GM23338 (cell line): ENCODE results near the gene SYMPK. TPM values are rescaled to one million over a fixed set of nuclear protein-coding genes. Genes with fewer than 3 reads are reported as not detected.

Source experiments
- ATAC-seq: fragments of 200-7000 bp; cut with Tn5 transposase; 3 replicates; pipeline ENCODE4 v1.9.1; 2020
- DNase-seq: peaks from one replicate; pipeline ENCODE4 v3.0.0-alpha.2; 2015; ENCODE audit warnings: low spot score
- H2AFZ ChIP-seq: fragments of 200-600 bp; sonication (generic); 2 replicates; pipeline ENCODE4 v1.8.0; 2016; ENCODE audit warnings: antibody characterized with exemption, mild to moderate bottlenecking, moderate library complexity
- H3F3A ChIP-seq: fragments of 200-600 bp; sonication (generic); replicated peaks from 2 replicates; pipeline ENCODE4 v1.8.0; 2017; ENCODE audit warnings: antibody characterized with exemption, mixed run types, low read depth
- H3K27ac ChIP-seq: fragments of 200-600 bp; sonication (generic); 2 replicates; pipeline ENCODE4 v1.6.1; 2016; ENCODE audit warnings: low read depth
- H3K27me3 ChIP-seq: fragments of 200-600 bp; sonication (generic); 2 replicates; pipeline ENCODE4 v1.8.0; 2016; ENCODE audit warnings: mild to moderate bottlenecking, mixed run types, moderate library complexity; ENCODE audit not compliant: insufficient read depth
- H3K36me3 ChIP-seq: fragments of 200-600 bp; sonication (generic); 2 replicates; pipeline ENCODE4 v1.8.0; 2016; ENCODE audit warnings: mild to moderate bottlenecking; ENCODE audit not compliant: insufficient read depth
- H3K4me1 ChIP-seq: fragments of 200-600 bp; sonication (generic); 2 replicates; pipeline ENCODE4 v1.8.0; 2016; ENCODE audit warnings: mild to moderate bottlenecking, moderate library complexity; ENCODE audit not compliant: insufficient read depth
- H3K4me2 ChIP-seq: fragments of 200-600 bp; sonication (generic); 2 replicates; pipeline ENCODE4 v1.7.1; 2017; ENCODE audit warnings: mixed run types
- H3K4me3 ChIP-seq: fragments of 200-600 bp; sonication (generic); 2 replicates; pipeline ENCODE4 v1.6.1; 2016; ENCODE audit warnings: mixed run types
- H3K79me2 ChIP-seq: fragments of 200-600 bp; sonication (generic); replicated peaks from 2 replicates; pipeline ENCODE4 v1.8.0; 2017; ENCODE audit warnings: mild to moderate bottlenecking; ENCODE audit not compliant: insufficient read depth
- H3K9me2 ChIP-seq: fragments of 200-600 bp; sonication (generic); 2 replicates; pipeline ENCODE4 v1.8.0; 2017; ENCODE audit not compliant: insufficient read depth
- H4K20me1 ChIP-seq: fragments of 200-600 bp; sonication (generic); replicated peaks from 2 replicates; pipeline ENCODE4 v1.8.0; 2017; ENCODE audit warnings: mild to moderate bottlenecking; ENCODE audit not compliant: insufficient read depth
- H3K27ac Mint-ChIP-seq: 2 replicates; pipeline ENCODE4 v1.8.0; 2020; ENCODE audit warnings: inconsistent platforms, mild to moderate bottlenecking, moderate library complexity, mixed read lengths
- H3K27me3 Mint-ChIP-seq: 3 replicates; pipeline ENCODE4 v1.8.0; 2022; ENCODE audit warnings: low read depth, mild to moderate bottlenecking, moderate library complexity, mixed read lengths, inconsistent platforms; ENCODE audit not compliant: insufficient read depth, poor library complexity
- H3K36me3 Mint-ChIP-seq: 3 replicates; pipeline ENCODE4 v1.8.0; 2021; ENCODE audit warnings: low read depth, mild to moderate bottlenecking, inconsistent platforms, moderate library complexity, mixed read lengths
- H3K4me1 Mint-ChIP-seq: 3 replicates; pipeline ENCODE4 v1.8.0; 2020; ENCODE audit warnings: mild to moderate bottlenecking, inconsistent platforms, mixed read lengths
- H3K4me3 Mint-ChIP-seq: 3 replicates; pipeline ENCODE4 v1.8.0; 2021; ENCODE audit warnings: moderate library complexity, mild to moderate bottlenecking, inconsistent platforms, mixed read lengths
- H3K9me3 Mint-ChIP-seq: 3 replicates; pipeline ENCODE4 v1.8.0; 2020; ENCODE audit warnings: moderate library complexity, mild to moderate bottlenecking, inconsistent platforms, mixed read lengths
- CREB1 ChIP-seq: fragments of 250-450 bp; sonication (Bioruptor Pico); IDR thresholded peaks from 2 replicates; pipeline ENCODE4 v1.5.0; 2020; ENCODE audit warnings: low read depth, mild to moderate bottlenecking, moderate library complexity
- CTCF ChIP-seq, 2 experiments: fragments of 200-600 bp in 1 of 2; sonication (generic) in 1 of 2; conservative IDR thresholded peaks; 2 replicates each; pipeline versions ENCODE4 v1.5.1 to v1.6.1; 2016 to 2017; ENCODE audit warnings: antibody characterized with exemption in 2 of 2, low read depth in 2 of 2, mild to moderate bottlenecking in 2 of 2, moderate library complexity in 1 of 2
- EZH2 ChIP-seq: fragments of 200-600 bp; sonication (generic); IDR thresholded peaks from one replicate; pipeline ENCODE4 v1.8.0; 2017; ENCODE audit warnings: antibody characterized with exemption, mild to moderate bottlenecking, low read depth; ENCODE audit not compliant: unreplicated experiment
- EZH2phosphoT487 ChIP-seq: fragments of 200-600 bp; sonication (generic); IDR thresholded peaks from one replicate; pipeline ENCODE4 v1.8.1; 2018; ENCODE audit warnings: antibody characterized with exemption; ENCODE audit not compliant: unreplicated experiment
- JUNB ChIP-seq: IDR thresholded peaks from one replicate; pipeline ENCODE4 v1.6.1; 2016; ENCODE audit warnings: antibody characterized with exemption; ENCODE audit not compliant: unreplicated experiment
- NANOG ChIP-seq: IDR thresholded peaks from 2 replicates; pipeline ENCODE4 v1.6.1; 2016; ENCODE audit warnings: antibody characterized with exemption, borderline replicate concordance
- POLR2AphosphoS5 ChIP-seq: IDR thresholded peaks from 2 replicates; pipeline ENCODE4 v1.6.1; 2016; ENCODE audit warnings: antibody characterized with exemption, low read depth
- STAT1 ChIP-seq: IDR thresholded peaks from one replicate; pipeline ENCODE4 v1.6.1; 2016; ENCODE audit warnings: antibody characterized with exemption; ENCODE audit not compliant: unreplicated experiment
- ZNF114 ChIP-seq: fragments of 250-450 bp; sonication (Bioruptor Pico); IDR thresholded peaks from 2 replicates; pipeline ENCODE4 v1.5.0; 2020; ENCODE audit warnings: mild to moderate bottlenecking, moderate library complexity
- ZNF331 ChIP-seq: fragments of 250-450 bp; sonication (Bioruptor Pico); IDR thresholded peaks from 2 replicates; pipeline ENCODE4 v1.5.0; 2020; ENCODE audit warnings: low read depth, mild to moderate bottlenecking, moderate library complexity
- ZNF462 ChIP-seq: fragments of 250-450 bp; sonication (Bioruptor Pico); IDR thresholded peaks from 2 replicates; pipeline ENCODE4 v1.5.0; 2020; ENCODE audit warnings: mild to moderate bottlenecking, moderate library complexity
- polyA plus RNA-seq: library from polyadenylated mRNA; unstranded; fragments of >200 nt; fragmentation: Nextera tagmentation; extraction: Ambion mirVana; gene quantifications from 2 replicates; pipeline ENCODE4 v1.2.1, GENCODE V29; 2016
- total RNA-seq: library from RNA; depleted of rRNA; stranded (reverse); fragments of >200 nt; shearing (Covaris generic); gene quantifications from 2 replicates; pipeline ENCODE4 v1.2.3, GENCODE V29; 2014
- TF ChIP-seq, protein P1 (sequence below): IDR thresholded peaks from one replicate; pipeline ENCODE4 v1.6.1; 2018; ENCODE audit warnings: antibody characterized with exemption; ENCODE audit not compliant: unreplicated experiment
- TF ChIP-seq, protein P2 (sequence below): IDR thresholded peaks from 2 replicates; pipeline ENCODE4 v1.6.1; 2016; ENCODE audit warnings: antibody characterized with exemption

Gene SYMPK
- total and polyA plus RNA-seq, 2 experiments from 2014 or later: 36.8 to 82.1 TPM

DNA sequence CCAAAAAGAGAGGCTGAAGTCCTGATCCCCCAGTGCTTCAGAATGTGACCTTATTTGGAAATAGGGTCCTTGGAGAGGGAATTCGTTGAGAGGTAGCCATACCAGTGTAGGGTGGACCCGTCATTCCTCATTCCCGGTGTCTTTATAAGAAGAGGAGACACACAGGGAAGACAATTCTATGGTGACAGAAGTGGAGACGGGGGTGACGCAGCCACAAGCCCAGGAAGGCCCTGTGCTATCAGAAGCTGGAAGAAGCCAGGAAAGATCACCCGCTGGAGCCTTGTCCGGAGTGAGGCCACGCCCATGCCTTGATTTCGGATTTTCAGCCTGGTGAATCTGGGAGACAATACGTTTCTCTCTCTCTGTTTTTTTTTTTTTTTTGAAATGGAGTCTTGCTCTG lies 42.1 kb upstream of the SYMPK start:
- H3K4me3 ChIP-seq: no peak overlapping the region
- H3K4me3 Mint-ChIP-seq: no peak overlapping the region; the same call in 2 of the 3 replicates
- no peak for DNase-seq
- H2AFZ ChIP-seq: no peak overlapping the region
- peaks cover 20% of the 10 kb centered on the region for H3K27me3 ChIP-seq
- peaks cover 6% of the 10 kb centered on the region; the same call in 1 of the 2 replicates for H3K4me1 ChIP-seq
- H3K4me1 Mint-ChIP-seq: peaks cover 9% of the 10 kb centered on the region
- ATAC-seq: no peak
- no peaks in the 10 kb centered on the region for H3K9me3 Mint-ChIP-seq
- H3F3A ChIP-seq: peaks cover 25% of the 10 kb centered on the region; the same call in 1 of the 2 replicates
- H3K27me3 Mint-ChIP-seq: peaks cover 18% of the 10 kb centered on the region
- H3K36me3 ChIP-seq: no peaks in the 10 kb centered on the region
- H3K9me2 ChIP-seq: no peaks in the 10 kb centered on the region
- H4K20me1 ChIP-seq: no peaks in the 10 kb centered on the region; the same call in 1 of the 2 replicates
- no peak overlapping the region for H3K4me2 ChIP-seq
- no peaks in the 10 kb centered on the region for H3K79me2 ChIP-seq
- TF ChIP-seq STAT1: no peak
- TF ChIP-seq JUNB: no peak
- TF ChIP-seq, protein P1, sequence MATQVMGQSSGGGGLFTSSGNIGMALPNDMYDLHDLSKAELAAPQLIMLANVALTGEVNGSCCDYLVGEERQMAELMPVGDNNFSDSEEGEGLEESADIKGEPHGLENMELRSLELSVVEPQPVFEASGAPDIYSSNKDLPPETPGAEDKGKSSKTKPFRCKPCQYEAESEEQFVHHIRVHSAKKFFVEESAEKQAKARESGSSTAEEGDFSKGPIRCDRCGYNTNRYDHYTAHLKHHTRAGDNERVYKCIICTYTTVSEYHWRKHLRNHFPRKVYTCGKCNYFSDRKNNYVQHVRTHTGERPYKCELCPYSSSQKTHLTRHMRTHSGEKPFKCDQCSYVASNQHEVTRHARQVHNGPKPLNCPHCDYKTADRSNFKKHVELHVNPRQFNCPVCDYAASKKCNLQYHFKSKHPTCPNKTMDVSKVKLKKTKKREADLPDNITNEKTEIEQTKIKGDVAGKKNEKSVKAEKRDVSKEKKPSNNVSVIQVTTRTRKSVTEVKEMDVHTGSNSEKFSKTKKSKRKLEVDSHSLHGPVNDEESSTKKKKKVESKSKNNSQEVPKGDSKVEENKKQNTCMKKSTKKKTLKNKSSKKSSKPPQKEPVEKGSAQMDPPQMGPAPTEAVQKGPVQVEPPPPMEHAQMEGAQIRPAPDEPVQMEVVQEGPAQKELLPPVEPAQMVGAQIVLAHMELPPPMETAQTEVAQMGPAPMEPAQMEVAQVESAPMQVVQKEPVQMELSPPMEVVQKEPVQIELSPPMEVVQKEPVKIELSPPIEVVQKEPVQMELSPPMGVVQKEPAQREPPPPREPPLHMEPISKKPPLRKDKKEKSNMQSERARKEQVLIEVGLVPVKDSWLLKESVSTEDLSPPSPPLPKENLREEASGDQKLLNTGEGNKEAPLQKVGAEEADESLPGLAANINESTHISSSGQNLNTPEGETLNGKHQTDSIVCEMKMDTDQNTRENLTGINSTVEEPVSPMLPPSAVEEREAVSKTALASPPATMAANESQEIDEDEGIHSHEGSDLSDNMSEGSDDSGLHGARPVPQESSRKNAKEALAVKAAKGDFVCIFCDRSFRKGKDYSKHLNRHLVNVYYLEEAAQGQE: no peak
- no peak for TF ChIP-seq EZH2
- TF ChIP-seq NANOG: no peak
- no peak for TF ChIP-seq ZNF114 (CRISPR knock-in tag)
- TF ChIP-seq CTCF (conservative IDR thresholded peaks at IDR 0.05; ENCODE audit: low read depth in 2 of 2): no peak
- TF ChIP-seq ZNF462 (CRISPR knock-in tag): no peak
- TF ChIP-seq EZH2phosphoT487: no peak
- TF ChIP-seq, protein P2, sequence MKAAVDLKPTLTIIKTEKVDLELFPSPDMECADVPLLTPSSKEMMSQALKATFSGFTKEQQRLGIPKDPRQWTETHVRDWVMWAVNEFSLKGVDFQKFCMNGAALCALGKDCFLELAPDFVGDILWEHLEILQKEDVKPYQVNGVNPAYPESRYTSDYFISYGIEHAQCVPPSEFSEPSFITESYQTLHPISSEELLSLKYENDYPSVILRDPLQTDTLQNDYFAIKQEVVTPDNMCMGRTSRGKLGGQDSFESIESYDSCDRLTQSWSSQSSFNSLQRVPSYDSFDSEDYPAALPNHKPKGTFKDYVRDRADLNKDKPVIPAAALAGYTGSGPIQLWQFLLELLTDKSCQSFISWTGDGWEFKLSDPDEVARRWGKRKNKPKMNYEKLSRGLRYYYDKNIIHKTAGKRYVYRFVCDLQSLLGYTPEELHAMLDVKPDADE: no peak
- no peak for TF ChIP-seq POLR2AphosphoS5
- TF ChIP-seq ZNF331 (CRISPR knock-in tag): no peak
- TF ChIP-seq CREB1 (CRISPR knock-in tag): no peak
- no peak overlapping the region for H3K27ac Mint-ChIP-seq
- peaks cover 6% of the 10 kb centered on the region for H3K36me3 Mint-ChIP-seq
- no peak overlapping the region for H3K27ac ChIP-seq
